Measurements from ENCODE around the gene RBM15B.
A peak's percentile ranks its signal among the peaks of the same experiment; 100 is the strongest.
"Not testable (repeated sequence)": the region's sequence is repeated elsewhere in the genome, so short reads cannot be mapped to it uniquely, and the experiment has no call there.

The RBM15B gene

DNA sequence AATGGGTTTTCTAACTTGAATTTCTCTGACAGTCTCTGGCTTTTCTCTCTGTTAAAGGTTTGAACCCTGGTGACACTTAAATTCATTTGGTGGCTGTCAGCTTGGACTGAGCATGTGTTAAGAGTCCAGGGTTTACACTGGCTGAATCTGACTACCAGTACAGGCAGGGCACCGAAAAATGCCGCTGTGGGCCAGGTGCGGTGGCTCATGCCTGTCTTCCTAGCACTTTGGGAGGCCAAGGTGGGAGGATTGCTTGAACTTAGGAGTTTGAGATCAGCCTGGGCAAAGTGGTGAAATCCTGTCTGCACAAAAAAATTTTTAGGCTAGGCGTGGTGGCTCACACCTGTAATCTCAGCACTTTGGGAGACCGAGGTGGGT is 4.2 kb upstream of the RBM15B start:
- no peak overlapping the region for H3K4me3 ChIP-seq (ENCODE audit: low read depth, low read length)
- no peak for DNase-seq (ENCODE audit: low read depth)
- TF ChIP-seq, protein P1, sequence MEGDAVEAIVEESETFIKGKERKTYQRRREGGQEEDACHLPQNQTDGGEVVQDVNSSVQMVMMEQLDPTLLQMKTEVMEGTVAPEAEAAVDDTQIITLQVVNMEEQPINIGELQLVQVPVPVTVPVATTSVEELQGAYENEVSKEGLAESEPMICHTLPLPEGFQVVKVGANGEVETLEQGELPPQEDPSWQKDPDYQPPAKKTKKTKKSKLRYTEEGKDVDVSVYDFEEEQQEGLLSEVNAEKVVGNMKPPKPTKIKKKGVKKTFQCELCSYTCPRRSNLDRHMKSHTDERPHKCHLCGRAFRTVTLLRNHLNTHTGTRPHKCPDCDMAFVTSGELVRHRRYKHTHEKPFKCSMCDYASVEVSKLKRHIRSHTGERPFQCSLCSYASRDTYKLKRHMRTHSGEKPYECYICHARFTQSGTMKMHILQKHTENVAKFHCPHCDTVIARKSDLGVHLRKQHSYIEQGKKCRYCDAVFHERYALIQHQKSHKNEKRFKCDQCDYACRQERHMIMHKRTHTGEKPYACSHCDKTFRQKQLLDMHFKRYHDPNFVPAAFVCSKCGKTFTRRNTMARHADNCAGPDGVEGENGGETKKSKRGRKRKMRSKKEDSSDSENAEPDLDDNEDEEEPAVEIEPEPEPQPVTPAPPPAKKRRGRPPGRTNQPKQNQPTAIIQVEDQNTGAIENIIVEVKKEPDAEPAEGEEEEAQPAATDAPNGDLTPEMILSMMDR (conservative IDR thresholded peaks at IDR 0.05; ENCODE audit: low read depth, low read length), result no peak

DNA sequence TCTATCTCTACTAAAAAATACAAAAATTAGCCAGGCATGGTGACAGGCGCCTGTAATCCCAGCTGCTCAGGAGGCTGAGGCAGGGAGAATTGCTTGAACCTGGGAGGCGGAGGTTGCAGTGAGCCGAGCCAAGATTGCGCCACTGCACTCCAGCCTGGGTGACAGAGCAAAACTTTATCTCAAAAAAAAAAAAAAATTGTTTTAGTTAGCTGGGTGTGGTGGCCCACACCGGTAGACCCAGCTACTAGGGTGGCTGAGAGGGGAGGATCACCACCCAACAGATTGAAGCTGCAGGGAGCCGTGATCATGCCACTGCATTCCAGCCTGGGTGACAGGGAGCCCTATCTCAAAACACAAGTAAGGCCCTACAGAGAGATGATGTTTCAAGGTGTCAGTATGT is 3.8 kb upstream of the RBM15B start:
- H3K4me3 ChIP-seq (ENCODE audit: low read depth, low read length); DNase-seq (ENCODE audit: low read depth): not testable (repeated sequence)

DNA sequence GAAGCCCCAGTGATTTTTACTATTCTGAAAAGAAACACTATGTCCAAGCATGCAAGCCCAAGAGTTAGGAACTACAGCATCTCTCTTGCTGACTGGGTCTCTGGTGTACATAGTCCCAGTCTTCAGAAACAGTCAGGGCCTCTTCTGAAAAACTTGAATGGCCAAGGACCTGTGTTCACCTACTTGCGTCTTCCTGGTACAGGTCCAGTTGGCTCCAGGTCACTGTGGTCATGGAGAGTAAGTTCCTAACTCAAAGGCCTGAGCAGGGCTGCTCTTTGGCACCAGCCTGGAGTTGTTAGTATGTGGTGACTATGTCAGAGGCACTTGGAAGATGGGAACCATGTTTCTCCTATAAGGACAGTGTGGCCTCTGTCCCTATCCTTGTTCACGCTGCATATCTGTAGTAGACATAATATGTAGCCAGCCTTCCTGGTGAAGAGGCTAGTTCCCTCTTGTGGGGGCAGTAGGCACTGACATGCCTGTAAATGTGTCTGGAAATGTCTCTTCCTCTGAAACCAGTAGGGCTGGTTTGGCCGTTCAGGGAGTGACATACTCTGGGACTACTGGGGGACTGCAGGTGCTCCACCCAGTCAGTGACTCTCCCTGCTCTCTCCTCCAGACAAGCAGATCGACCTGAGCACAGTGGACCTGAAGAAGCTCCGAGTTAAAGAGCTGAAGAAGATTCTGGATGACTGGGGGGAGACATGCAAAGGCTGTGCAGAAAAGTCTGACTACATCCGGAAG is 2.6 kb upstream of the RBM15B start:
- TF ChIP-seq, protein P1 (conservative IDR thresholded peaks at IDR 0.05; ENCODE audit: low read depth, low read length), result peak; percentile 35
- DNase-seq (ENCODE audit: low read depth), result peak; percentile 34
- H3K4me3 ChIP-seq (ENCODE audit: low read depth, low read length), result no peak overlapping the region

DNA sequence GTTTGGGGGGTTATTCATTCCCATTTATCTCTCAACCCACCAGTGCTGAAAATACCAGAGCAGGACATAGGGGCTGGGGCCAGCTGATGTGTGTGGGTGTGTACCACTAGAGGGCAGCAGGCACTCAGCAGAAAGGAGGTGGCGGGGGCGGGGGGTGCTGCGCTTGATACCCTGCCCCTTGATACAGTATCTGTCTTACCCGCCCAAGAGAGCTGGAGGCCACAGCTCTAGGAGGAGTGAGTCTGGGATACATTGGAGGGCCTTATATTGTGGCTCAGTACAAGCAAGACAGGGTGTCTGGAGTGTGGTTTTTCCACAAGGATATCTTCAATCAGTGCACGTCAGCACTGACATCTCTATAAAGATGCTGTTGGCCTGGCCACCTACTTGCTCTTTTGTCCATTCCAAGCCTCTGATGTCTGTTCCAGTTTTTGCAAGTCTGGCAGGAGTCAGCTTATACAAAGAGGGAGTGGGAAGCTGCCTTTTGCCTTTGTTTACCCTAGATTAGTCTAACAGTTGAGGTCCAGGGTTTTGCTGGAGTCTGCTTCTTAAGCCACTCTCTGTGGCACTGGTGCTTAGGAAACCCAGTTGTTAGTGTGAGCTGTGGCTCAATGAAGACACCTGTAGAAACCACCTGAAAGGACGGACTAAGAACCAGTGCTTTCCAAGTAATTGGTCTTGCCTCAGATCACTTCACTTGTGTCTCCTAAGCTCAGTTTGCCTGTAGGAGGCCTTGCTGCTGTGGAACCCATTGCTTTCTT is 1.5 kb upstream of the RBM15B start:
- H3K4me3 ChIP-seq (ENCODE audit: low read depth, low read length), result no peak overlapping the region
- TF ChIP-seq, protein P1 (conservative IDR thresholded peaks at IDR 0.05; ENCODE audit: low read depth, low read length), result peak; percentile 87
- peak; percentile 71 for DNase-seq (ENCODE audit: low read depth)

DNA sequence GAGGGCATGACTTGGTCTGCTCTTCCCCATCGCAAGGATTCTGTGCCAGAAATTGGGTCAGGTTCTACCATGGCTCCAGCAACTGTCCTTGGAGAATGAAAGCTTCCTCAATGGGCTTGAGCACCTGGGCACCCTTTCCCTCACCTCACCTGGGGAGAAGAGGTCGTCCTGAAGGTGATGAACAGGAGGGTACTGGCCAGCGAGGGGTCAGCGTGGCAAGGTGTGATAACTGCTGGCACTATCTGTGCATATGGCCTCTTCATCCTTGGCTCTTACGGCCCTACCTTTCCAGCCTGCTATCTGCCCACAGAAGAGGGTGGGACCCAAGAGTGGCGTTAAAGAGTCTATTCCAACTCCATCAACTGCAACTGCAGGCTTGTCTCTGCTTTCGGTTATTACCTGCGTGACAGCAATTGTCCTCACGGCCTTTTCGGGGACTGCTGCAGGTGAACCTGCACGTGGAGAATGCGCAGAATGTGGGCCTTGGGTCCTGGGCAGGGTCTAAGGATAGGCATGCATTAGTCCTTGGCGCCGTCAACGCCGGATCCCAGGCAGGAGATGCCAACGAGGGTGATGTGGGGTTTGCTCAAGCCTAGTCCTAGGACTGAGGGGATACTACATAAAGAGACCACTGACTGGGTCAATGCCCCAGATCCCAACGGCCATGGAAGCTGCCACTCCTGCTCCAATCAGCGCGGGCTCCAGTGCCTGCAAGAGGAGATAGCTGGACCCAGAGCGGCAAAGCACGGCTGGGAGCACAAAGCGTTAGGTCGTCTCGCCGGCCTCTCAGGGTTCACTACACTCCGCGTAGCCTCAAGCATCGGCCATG is 625 bp upstream of the RBM15B start:
- peak overlapping the region; percentile 56 for H3K4me3 ChIP-seq (ENCODE audit: low read depth, low read length)
- TF ChIP-seq, protein P1 (conservative IDR thresholded peaks at IDR 0.05; ENCODE audit: low read depth, low read length), result no peak
- no peak for DNase-seq (ENCODE audit: low read depth)

DNA sequence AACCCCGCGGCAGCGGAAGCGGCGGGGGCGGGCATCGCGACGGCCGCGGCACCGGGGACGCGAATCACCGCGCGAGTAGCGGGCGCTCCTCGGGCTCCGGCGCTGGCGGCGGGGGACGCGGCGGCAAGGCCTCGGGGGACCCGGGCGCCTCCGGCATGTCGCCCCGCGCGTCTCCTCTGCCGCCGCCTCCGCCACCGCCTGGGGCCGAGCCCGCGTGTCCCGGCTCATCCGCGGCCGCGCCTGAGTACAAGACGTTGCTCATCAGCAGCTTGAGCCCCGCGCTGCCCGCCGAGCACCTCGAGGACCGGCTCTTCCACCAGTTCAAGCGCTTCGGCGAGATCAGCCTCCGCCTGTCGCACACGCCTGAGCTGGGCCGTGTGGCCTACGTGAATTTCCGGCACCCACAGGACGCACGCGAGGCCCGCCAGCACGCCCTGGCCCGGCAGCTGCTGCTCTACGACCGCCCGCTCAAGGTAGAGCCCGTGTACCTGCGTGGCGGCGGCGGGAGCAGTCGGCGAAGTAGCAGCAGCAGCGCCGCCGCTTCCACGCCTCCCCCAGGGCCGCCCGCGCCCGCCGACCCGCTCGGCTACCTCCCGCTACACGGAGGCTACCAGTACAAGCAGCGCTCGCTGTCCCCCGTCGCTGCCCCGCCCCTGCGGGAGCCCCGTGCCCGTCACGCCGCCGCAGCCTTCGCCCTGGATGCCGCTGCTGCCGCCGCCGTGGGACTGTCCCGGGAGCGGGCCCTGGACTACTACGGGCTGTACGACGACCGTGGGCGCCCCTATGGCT is 675 bp downstream of the RBM15B start:
- H3K4me3 ChIP-seq (ENCODE audit: low read depth, low read length), result peak overlapping the region; percentile 71

More for the DNA sequence above, 675 bp downstream of the RBM15B start:
- peak; percentile 54 for DNase-seq (ENCODE audit: low read depth)
- TF ChIP-seq, protein P1 (conservative IDR thresholded peaks at IDR 0.05; ENCODE audit: low read depth, low read length), result no peak
